Stimulated activated CD8-positive, alpha-beta memory T cell treated with anti-CD3 and anti-CD28 coated beads, Interleukin-7, amount 100 ng/mL, for 24 hours (primary cell): ENCODE data around the gene FITM2.
"Not testable (repeated sequence)": the region's sequence is repeated elsewhere in the genome, so short reads cannot be mapped to it uniquely, and the experiment has no call there.

Experiments
- DNase-seq: peaks from one replicate; pipeline ENCODE4 v3.0.0-alpha.2; 2020; ENCODE audit warnings: low read depth

Gene FITM2

GRCh38 chr20:44310664-44311639 lies at the start of gene FITM2:
Gene FITM2 (minus strand): TSS chr20:44311202. CDS start chr20:44311148, 54 bp downstream.
- peak; percentile 97 for DNase-seq

DNA sequence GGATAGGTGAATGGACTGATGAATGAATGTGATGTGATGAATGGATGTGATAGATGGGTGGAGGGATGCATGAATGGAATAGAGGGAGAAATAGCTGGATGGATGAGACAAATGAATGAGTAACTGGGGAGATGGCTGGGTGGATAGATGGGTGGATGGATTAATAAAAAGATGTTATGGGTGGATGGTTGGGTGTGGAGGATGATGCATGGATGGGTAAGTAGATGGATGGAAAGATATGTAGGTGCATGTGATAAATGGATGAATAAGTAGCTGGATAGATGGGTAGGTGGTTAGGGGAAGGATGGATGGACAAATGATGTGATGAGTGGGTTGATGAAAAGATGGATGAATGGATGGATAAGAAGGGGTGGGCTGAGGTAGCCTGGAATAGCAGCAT lies 49.2 kb upstream of the FITM2 start:
- no peak for DNase-seq

GRCh38 chr20:44358776-44359175 lies 47.8 kb upstream of the FITM2 start:
- DNase-seq: no peak

GRCh38 chr20:44357555-44358125 lies 46.6 kb upstream of the FITM2 start:
- DNase-seq: no peak

GRCh38 chr20:44357020-44357419 lies 46.0 kb upstream of the FITM2 start:
- DNase-seq: no peak

- DNase-seq: no peak
Measured at GRCh38 chr20:44356353-44356723, 45.3 kb upstream of the FITM2 start.

- no peak for DNase-seq
Measured at GRCh38 chr20:44355498-44356352, 44.7 kb upstream of the FITM2 start, which contains the start of gene HNF4A. Gene HNF4A (plus strand): TSS chr20:44355699. CDS start chr20:44355805, 106 bp downstream.

DNA sequence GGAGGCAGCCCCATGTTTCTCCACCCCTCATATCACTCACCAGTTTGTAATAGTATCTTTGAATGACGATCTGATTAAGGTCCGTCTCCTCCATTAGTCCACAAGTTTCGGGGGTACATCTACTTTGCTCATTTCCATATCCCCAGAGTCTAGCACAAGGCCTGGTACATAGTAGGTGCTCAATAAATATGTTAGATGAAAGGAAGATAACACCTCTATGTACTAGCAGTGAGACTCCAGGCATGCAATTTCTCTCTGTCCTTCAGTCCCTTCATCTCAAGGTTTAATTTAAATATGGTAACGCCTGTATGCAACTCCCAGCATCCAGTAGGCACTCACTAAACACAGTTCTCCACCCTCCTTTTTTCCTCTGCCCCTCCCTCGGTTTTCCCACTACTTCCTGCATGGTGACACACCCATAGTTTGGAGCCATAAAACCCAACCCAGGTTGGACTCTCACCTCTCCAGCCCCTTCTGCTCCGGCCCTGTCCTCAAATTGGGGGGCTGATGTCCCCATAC lies 44.0 kb upstream of the FITM2 start:
- no peak for DNase-seq

DNA sequence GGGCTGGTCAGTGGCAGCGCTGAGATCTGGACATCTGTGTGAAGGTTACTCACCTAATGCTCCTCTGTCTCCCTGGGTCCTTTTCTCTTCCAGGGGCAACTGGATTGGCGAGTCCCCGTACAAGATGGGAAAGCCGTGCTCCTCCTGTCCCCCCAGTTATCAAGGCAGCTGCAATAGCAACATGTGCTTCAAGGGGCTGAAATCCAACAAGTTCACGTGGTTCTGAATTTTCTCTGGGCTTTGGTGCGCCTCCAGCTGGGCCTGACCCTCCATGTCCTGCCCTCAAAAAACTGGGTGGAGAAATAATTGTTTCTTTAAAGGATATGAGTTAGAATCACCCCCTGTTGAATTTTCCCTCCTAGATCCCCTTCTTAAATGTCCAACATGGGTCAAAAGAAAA lies 39.6 kb upstream of the FITM2 start:
- no peak for DNase-seq

DNA sequence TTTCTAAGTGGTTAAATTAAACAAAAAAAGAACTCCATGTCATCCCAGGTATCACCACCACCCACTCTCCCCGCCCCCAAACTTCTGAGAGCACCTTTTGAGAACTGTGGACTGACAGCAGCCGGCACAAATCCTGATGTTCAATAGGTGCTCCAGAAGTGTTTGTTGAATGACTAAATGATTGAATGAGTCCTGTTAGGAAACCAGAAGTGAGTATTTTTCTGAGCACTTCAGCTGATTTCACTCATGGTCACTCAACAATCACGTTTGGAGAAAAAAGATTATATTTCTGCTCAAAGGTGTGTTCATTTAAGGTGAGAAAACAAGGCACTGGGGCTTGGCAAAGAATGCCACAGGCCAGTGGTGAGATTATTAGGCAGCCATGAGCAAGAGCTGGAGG lies 38.3 kb upstream of the FITM2 start:
- DNase-seq: no peak

GRCh38 chr20:44348168-44348659 lies 37.2 kb upstream of the FITM2 start:
- no peak for DNase-seq

DNA sequence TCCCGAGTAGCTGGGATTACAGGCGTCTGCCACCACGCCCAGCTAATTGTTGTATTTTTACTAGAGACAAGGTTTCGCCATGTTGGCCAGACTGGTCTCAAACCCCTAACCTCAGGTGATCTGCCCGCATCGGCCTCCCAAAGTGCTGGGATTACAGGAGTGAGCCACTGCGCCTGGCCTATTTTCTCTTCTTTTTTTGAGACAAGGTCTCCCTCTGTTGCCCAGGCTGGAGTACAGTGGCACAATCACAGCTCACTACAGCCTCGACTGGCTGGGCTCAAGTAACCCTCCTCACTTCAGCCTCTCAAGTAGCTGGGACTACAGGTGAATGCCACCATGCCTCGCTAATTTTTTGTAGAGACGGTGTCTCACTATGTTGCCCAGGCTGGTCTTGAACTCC lies 34.9 kb upstream of the FITM2 start:
- DNase-seq: not testable (repeated sequence)

GRCh38 chr20:44345147-44345546 lies 34.1 kb upstream of the FITM2 start:
- DNase-seq: no peak

DNA sequence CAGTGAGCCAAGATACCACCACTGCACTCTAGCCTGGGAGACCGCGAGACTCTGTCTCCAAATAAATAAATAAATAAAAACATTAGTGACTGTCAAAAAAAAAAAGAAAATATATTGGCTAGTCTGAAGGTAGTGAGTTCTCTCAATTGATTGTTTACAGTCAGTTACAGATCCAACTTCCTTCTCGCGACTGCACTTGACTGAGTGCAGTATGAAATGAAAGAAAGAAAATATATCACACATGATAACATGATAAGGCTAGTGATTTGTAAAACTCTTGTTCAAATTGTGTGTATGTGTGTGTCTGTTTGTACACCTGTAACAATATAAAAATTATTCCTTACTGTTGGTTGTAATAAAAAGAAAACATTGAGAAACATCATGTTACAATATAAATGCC lies 33.7 kb upstream of the FITM2 start:
- no peak for DNase-seq

GRCh38 chr20:44343162-44343675 lies 32.2 kb upstream of the FITM2 start:
- no peak for DNase-seq

- no peak for DNase-seq
Measured at GRCh38 chr20:44342248-44342647, 31.2 kb upstream of the FITM2 start.

- no peak for DNase-seq
Measured at GRCh38 chr20:44336725-44337380, 25.9 kb upstream of the FITM2 start, which contains the start of gene R3HDML. Gene R3HDML (plus strand): TSS chr20:44337043. CDS start chr20:44337158, 115 bp downstream.

GRCh38 chr20:44336086-44336485 lies 25.1 kb upstream of the FITM2 start:
- no peak for DNase-seq

DNA sequence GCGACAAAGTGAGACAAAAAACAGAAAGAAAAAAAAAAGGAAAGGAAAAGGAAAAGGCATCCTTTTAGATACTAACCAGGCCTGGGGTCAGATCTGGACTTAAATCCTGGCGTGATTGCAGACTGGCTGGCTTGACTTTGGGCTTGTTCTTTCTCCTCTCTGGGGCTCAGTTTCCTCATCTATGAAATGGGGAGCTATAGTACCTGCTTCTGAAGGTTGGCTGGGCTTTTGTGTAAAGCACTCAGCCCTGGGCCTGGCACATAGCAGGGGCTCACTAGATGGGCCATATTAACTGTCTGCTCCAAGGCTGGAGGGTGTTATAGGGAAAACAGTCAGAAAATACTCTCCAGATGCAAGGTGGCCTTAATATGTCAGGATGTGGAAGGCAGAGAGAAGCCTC lies 24.7 kb upstream of the FITM2 start:
- DNase-seq: no peak

- no peak for DNase-seq
Measured at GRCh38 chr20:44334709-44335108, 23.7 kb upstream of the FITM2 start.

GRCh38 chr20:44334306-44334705 lies 23.3 kb upstream of the FITM2 start:
- no peak for DNase-seq
